ENCODE data around the gene MAPK6. TPM values are rescaled to one million over a fixed set of nuclear protein-coding genes. Genes with fewer than 3 reads are reported as not detected.

Gene MAPK6
- total and polyA plus RNA-seq, 12 donors, result 2.9 to 48.0 (median 17.1) TPM

DNA sequence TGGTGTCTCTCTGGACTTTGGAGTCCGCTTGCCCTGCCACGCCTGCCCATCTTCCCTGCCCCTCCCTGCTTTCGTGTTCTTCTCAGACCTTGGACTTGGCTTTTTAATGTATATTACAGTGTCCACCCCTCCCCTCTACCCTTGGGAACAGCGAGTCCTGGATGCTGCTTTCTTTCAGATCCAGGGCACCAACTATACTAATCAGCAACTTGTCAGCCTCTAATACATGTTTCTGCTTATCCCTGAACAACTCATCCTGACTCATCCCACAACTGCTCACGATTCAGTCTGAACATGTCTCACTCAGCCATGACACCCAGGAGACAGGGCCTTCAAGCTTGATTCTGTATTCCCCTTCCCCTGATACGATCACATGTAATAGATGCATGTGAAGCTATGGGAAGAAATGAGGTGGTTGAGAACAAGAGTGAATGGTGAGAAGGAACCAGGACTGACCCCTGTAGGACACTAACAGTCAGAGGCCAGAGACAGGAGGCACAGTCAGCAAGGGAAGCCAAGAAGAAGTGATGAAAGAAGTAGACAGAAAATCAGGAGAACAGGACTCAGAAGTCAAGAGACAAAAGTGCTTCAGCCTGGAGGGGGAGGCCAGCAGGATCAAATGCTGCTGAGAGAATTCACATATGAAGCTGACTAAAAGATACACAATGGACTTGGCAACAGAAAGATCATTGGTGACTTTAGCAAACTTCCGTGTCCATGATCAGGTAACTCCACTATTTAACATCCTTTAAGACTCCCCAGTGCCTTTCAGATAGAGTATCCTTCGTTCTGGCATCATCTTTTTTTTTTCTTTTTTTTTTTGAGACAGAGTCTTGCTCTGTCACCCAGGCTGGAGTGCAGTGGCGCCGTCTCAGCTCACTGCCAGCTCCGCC lies 58.1 kb downstream of the MAPK6 start:
- intact Hi-C loops (cut with DNase I), result loop anchor here in 1 of 2 donors (10.0 kb wide), 1 partner anchor 52 kb away; no protein-coding TSS in a partner anchor
- no peaks in the 10 kb centered on the region for H3K4me1 ChIP-seq (replicated peaks in 1 of 2)

DNA sequence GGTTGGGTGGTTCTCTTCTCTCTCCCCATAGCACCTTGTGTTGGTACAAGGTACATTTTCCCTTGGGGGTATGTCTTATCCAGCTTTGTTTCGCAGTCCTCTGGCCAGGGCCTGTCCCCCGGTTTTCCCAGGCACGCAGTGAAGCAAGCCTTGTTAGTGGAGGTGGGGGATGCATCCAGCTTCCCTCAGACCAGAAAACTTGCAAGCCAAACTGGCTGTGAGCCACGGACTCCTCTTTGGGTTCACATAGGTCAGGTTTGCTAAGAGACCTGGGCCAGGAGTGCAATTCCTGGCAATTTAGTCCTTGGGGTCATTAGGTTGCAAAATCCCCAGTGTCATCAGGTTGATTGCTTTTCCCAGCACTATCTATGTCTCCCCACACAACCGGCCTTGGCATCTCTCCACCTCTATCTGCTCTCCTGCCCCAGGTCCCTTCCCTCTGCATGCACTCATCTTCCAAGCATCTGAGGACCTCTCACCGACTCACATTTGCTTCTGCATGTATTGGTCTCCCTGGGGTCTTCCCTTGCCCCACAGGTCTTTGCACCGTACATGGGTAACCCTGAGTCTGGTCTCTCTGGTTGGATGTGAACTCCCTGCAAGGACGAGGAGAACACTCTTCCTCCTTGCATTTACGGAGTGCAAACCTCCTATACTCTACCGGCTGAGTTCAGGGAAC lies 59.3 kb downstream of the MAPK6 start:
- H3K4me1 ChIP-seq (replicated peaks in 1 of 2), result no peaks in the 10 kb centered on the region
- no peaks in the 10 kb centered on the region for H3K27me3 ChIP-seq
- H3K4me3 ChIP-seq, result no peak overlapping the region
- no peak overlapping the region for H3K27ac ChIP-seq
- no peaks in the 10 kb centered on the region for H3K9me3 ChIP-seq (replicated peaks in 1 of 3)
- 79 to 82% (median 81%) methylated on average over 10 of the region's 10 CpGs for WGBS, 4 donors
- no peak for TF ChIP-seq POLR2A (IDR thresholded peaks at IDR 0.05)
- TF ChIP-seq, protein P1, sequence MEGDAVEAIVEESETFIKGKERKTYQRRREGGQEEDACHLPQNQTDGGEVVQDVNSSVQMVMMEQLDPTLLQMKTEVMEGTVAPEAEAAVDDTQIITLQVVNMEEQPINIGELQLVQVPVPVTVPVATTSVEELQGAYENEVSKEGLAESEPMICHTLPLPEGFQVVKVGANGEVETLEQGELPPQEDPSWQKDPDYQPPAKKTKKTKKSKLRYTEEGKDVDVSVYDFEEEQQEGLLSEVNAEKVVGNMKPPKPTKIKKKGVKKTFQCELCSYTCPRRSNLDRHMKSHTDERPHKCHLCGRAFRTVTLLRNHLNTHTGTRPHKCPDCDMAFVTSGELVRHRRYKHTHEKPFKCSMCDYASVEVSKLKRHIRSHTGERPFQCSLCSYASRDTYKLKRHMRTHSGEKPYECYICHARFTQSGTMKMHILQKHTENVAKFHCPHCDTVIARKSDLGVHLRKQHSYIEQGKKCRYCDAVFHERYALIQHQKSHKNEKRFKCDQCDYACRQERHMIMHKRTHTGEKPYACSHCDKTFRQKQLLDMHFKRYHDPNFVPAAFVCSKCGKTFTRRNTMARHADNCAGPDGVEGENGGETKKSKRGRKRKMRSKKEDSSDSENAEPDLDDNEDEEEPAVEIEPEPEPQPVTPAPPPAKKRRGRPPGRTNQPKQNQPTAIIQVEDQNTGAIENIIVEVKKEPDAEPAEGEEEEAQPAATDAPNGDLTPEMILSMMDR (IDR thresholded peaks at IDR 0.05), result no peak
- no peaks in the 10 kb centered on the region for H3K36me3 ChIP-seq (replicated peaks in 1 of 2)
- no peak for DNase-seq
- intact Hi-C loops (cut with DNase I), result loop anchor here in 1 of 2 donors (10.0 kb wide), 1 partner anchor 54 kb away; no protein-coding TSS in a partner anchor

More for the DNA sequence above, 58.1 kb downstream of the MAPK6 start:
- Histone ChIP-seq H3K27me3 (no peaks in the 10 kb centered on the region), H3K27ac (no peak overlapping the region), H3K9me3 (replicated peaks in 1 of 3) (no peaks in the 10 kb centered on the region), H3K4me3 (no peak overlapping the region), H3K36me3 (replicated peaks in 1 of 2) (no peaks in the 10 kb centered on the region)
- WGBS, 4 donors, result 76 to 80% (median 78%) methylated on average over 11 of the region's 11 CpGs
- DNase-seq, result peak in 3 of 7 donors; percentile 39 to 50 (median 41)
- no peak for TF ChIP-seq POLR2A (IDR thresholded peaks at IDR 0.05)
- TF ChIP-seq, protein P1 (IDR thresholded peaks at IDR 0.05), result peak in 1 of 6 experiments; percentile 6

DNA sequence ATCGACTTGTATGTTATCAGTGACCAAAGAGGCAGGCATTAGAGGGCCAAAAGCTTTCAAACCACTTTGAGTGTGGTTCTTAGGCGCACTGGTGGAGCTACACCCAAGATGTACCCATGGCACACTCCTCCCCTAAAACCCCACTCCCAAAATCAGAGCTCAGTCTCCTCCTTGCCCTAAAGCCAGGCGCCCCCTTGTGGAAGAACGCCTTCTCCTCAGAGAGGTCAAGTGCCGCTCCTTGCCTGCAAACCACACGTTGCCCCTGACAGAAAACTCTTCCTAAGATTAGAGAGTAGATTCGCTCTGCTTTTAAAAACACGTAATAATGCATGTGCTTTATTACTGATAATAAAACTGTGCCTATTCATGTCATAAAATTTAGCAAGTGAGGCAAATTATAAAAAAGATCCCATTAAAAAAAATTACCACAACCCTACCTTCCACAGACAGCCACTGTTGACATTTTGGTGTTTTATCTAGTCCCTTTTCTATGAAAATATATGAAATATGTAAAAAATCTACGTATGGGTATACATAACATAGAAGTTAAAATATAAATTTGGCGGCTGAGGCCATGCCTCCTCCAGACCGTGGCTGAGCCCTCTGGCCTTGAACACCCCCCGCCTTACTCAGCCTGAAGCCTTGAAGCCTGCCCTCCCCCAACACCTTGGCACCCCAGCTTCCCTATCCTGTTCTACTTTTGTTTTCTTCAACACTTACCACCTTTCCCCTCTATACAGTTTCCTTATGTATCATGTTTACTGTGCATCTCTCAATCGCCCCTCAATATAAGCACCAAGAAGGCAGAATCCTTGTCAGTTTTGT lies 60.1 kb downstream of the MAPK6 start:
- no peaks in the 10 kb centered on the region for H3K9me3 ChIP-seq (replicated peaks in 1 of 3)
- no peaks in the 10 kb centered on the region for H3K36me3 ChIP-seq (replicated peaks in 1 of 2)
- DNase-seq, result peak; percentile 67 to 90 (median 87)
- no peak overlapping the region for H3K27ac ChIP-seq
- no peaks in the 10 kb centered on the region for H3K27me3 ChIP-seq
- no peak for TF ChIP-seq POLR2A (IDR thresholded peaks at IDR 0.05)
- TF ChIP-seq, protein P1 (IDR thresholded peaks at IDR 0.05), result peak; percentile 47 to 83 (median 78)
- intact Hi-C loops (cut with DNase I), result loop anchor here in 1 of 2 donors (10.0 kb wide), 1 partner anchor 54 kb away; no protein-coding TSS in a partner anchor
- WGBS, 4 donors, result 37 to 45% (median 41%) methylated on average over 12 to 13 of the region's 13 CpGs
- no peaks in the 10 kb centered on the region for H3K4me1 ChIP-seq (replicated peaks in 1 of 2)
- H3K4me3 ChIP-seq, result no peak overlapping the region

Measured in adrenal gland (tissue), 12 donors.